Measurements from ENCODE around the gene LIMCH1. TPM values are rescaled to one million over a fixed set of nuclear protein-coding genes. Genes with fewer than 3 reads are reported as not detected.

LIMCH1 gene
- total and polyA plus RNA-seq, 2 of the 8 experiments (the other 6 are each of a cell fraction or from before 2014, with no cell fraction given), result 2.7 to 3.0 TPM

GRCh38 chr4:41645728-41646390, 107.9 kb downstream of the LIMCH1 start:
- no peaks in the 10 kb centered on the region for H4K20me1 ChIP-seq (replicated peaks in 1 of 2; ENCODE audit: control insufficient read depth in 1 of 2, insufficient read depth in 2 of 2, low read length in 2 of 2)
- H3K23me2 ChIP-seq (ENCODE audit: low read depth, low read length), result no peaks in the 10 kb centered on the region; the same call in 1 of the 2 replicates
- no peak overlapping the region for H3K56ac ChIP-seq (replicated peaks; ENCODE audit: insufficient read length, low read depth, low read length)
- no peak overlapping the region for H2BK20ac ChIP-seq (ENCODE audit: low read length)
- H3K9me3 ChIP-seq (ENCODE audit: insufficient read depth in 2 of 2, low read depth in 1 of 2, low read length in 1 of 2), result no peaks in the 10 kb centered on the region
- DNase-seq (ENCODE audit: low read depth in 1 of 2, low spot score in 2 of 2), result no peak
- H3K14ac ChIP-seq (ENCODE audit: insufficient read length), result no peak overlapping the region
- H4K5ac ChIP-seq (ENCODE audit: insufficient read length, low read depth, low read length), result no peak overlapping the region
- H2BK12ac ChIP-seq (ENCODE audit: low read depth, low read length), result no peak overlapping the region
- no peak overlapping the region for H2AK5ac ChIP-seq (ENCODE audit: low read depth, low read length)
- H3K4me3 ChIP-seq (ENCODE audit: extremely low read depth in 1 of 4, insufficient read depth in 2 of 4, low read depth in 3 of 4, low read length in 4 of 4), result no peak overlapping the region
- peaks cover 0 to 8% (median 3%) of the 10 kb centered on the region in 4 experiments; a peak in 4 of 7 replicates for H3K4me1 ChIP-seq (replicated peaks in 1 of 4; ENCODE audit: control insufficient read depth in 3 of 4, insufficient read depth in 4 of 4, low read length in 3 of 4)
- ChIA-PET POLR2A (ENCODE audit: partially characterized antibody) (no interaction called here), CTCF (ENCODE audit: partially characterized antibody) (interaction anchor here (1.0 to 3.9 kb wide), 12 partner anchors 11 to 365 kb away, joined by 3 to 38 read pairs (median 8); no protein-coding TSS in a partner anchor)
- no peak overlapping the region for H2BK15ac ChIP-seq (ENCODE audit: low read length)
- peaks cover 0 to 8% (median 4%) of the 10 kb centered on the region in 4 experiments; a peak in 3 of 7 replicates for H3K27me3 ChIP-seq (replicated peaks in 1 of 4; ENCODE audit: control insufficient read depth in 3 of 4, extremely low read depth in 1 of 4, insufficient read depth in 3 of 4, low read length in 3 of 4)
- no peak overlapping the region for H3K4ac ChIP-seq (replicated peaks; ENCODE audit: insufficient read length, low read depth, low read length)
- H3K4me2 ChIP-seq (ENCODE audit: insufficient read depth in 1 of 2, low read depth in 2 of 2, low read length in 2 of 2), result no peak overlapping the region
- no peak overlapping the region for H2BK5ac ChIP-seq (ENCODE audit: low read depth, low read length)
- 85% methylated on average over 5 of the region's 5 CpGs; no CpG with 5 or more reads in 1 of the 2 experiments for WGBS, 2 experiments (ENCODE audit: extremely low coverage in 1 of 2, insufficient coverage in 1 of 2, insufficient read length in 1 of 2, insufficient replicate concordance in 2 of 2, low coverage in 1 of 2, low lambda C conversion rate in 2 of 2, missing lambda C conversion rate in 1 of 2)
- H4K8ac ChIP-seq (ENCODE audit: extremely low read depth, insufficient read depth, low read length), result no peak overlapping the region
- H2AFZ ChIP-seq (ENCODE audit: low read length), result no peak overlapping the region
- peaks cover 0 to 5% (median 2%) of the 10 kb centered on the region in 4 experiments; a peak in 3 of 8 replicates for H3K36me3 ChIP-seq (ENCODE audit: control insufficient read depth in 2 of 4, insufficient read depth in 4 of 4, low read length in 3 of 4)
- no peak overlapping the region for H3K9ac ChIP-seq (replicated peaks in 1 of 4; ENCODE audit: extremely low read depth in 1 of 4, low read depth in 3 of 4, low read length in 3 of 4)
- H2BK120ac ChIP-seq (replicated peaks; ENCODE audit: low read depth, low read length), result no peak overlapping the region
- H4K91ac ChIP-seq (replicated peaks; ENCODE audit: insufficient read length, low read length), result no peak overlapping the region
- no peak overlapping the region for H3K18ac ChIP-seq (ENCODE audit: extremely low read depth, low read length)
- H3K79me2 ChIP-seq (ENCODE audit: control insufficient read depth in 1 of 2, insufficient read depth in 2 of 2, low read length in 2 of 2), result no peaks in the 10 kb centered on the region
- H3K23ac ChIP-seq (ENCODE audit: insufficient read length), result no peak overlapping the region
- no peaks in the 10 kb centered on the region for H3K79me1 ChIP-seq (ENCODE audit: low read depth, low read length)
- no peak for FAIRE-seq
- no peak overlapping the region for H3K27ac ChIP-seq (ENCODE audit: low read depth, low read length)
- no peak for TF ChIP-seq SRF (IDR thresholded peaks at IDR 0.05; ENCODE audit: low read depth, low read length)
- no peak for TF ChIP-seq KDM1A (IDR thresholded peaks at IDR 0.05; ENCODE audit: borderline replicate concordance, low read length)
- TF ChIP-seq TCF12 (IDR thresholded peaks at IDR 0.05; ENCODE audit: low read depth, low read length), result no peak
- no peak for TF ChIP-seq FOSL1 (IDR thresholded peaks at IDR 0.05; ENCODE audit: insufficient read depth, low read depth, low read length)
- TF ChIP-seq CHD1 (IDR thresholded peaks at IDR 0.05; ENCODE audit: low read depth, low read length), result no peak
- no peak for TF ChIP-seq ASH2L (IDR thresholded peaks at IDR 0.05; ENCODE audit: low read length)
- no peak for TF ChIP-seq SIX5 (IDR thresholded peaks at IDR 0.05; ENCODE audit: low read depth, low read length)
- TF ChIP-seq SIRT6 (IDR thresholded peaks at IDR 0.05; ENCODE audit: low read length), result no peak
- no peak for TF ChIP-seq ZNF274 (IDR thresholded peaks at IDR 0.05; ENCODE audit: borderline replicate concordance, extremely low read depth, low read length)
- no peak for TF ChIP-seq TAF1 (IDR thresholded peaks at IDR 0.05; ENCODE audit: low read depth, low read length)
- TF ChIP-seq TEAD4 (IDR thresholded peaks at IDR 0.05; ENCODE audit: low read depth, low read length), result no peak
- TF ChIP-seq MAFK (IDR thresholded peaks at IDR 0.05; ENCODE audit: low read depth, low read length), result no peak
- no peak for TF ChIP-seq TAF7 (optimal IDR thresholded peaks at IDR 0.05; ENCODE audit: borderline replicate concordance, low read depth, low read length)
- no peak for TF ChIP-seq JUN (IDR thresholded peaks at IDR 0.05; ENCODE audit: low read depth, low read length)
